ENCODE measurements around the gene ALDH1A1.

Gene ALDH1A1

DNA sequence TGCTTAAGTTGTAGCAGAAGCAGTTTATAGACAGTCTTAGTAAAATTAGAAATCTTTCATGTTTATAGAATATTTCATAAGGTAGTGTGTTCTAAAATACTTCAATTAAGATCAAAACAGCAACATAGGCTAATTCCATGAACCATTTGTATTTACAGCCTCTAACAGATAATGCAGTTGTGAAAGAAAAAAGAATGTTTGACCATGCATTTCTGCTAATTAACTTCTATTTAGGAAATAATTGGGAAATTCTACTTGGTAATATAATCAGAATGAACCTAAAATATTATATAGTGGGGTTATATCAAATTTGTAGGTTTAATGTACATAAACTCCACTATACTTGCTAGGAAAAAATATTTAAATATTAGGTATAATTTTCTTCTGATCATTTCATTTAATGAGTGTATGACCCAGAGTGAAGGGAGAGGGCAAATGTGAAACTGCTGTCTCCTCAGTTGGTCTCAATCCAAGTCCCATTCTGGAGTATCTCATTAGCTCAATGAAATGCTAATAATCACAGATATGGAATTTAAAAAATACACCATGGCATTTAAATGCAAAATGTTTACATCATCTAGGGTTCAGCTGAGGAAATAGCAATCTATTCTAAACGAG is 34.9 kb downstream of the ALDH1A1 start:
- DNase-seq (ENCODE audit: low read depth, low spot score): no peak

DNA sequence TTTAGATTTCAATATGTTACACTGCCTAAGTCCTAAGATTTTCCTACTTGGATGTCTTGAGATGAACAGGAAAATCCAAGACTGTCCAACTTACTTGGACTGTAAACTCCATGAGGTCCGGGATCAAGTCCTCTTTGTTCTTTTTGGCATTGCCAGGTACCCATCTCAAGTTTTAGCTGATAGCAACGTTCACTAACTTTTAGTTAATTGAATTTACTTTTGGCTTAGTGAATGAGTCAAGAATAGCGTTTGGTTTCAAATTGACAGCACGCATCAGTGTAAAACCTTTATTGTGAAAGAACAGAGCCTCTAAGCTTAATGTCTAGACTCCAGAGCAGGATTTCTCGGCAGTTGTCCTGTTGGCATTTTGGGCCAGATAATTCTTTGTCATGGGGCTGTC is 37.2 kb downstream of the ALDH1A1 start:
- DNase-seq (ENCODE audit: low read depth, low spot score): no peak

DNA sequence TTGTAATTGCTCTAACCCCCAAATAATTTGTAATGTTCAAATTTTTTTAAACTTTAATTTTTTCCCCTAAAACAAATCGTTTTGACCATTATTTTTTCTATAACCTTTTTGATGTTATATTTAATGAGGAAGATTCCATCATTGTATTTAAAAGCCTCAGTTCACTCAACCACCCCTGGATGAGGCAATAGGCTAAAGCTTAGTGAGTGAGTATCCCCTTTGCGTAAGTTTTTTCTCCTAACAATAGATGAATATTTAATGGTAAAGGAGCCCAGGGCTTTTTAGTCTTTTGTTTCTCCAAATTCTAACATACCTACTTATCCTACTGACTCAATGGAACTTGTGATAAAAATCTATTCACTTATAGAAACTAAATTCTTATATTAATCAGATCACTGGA is 38.1 kb downstream of the ALDH1A1 start:
- DNase-seq (ENCODE audit: low read depth, low spot score): no peak

DNA sequence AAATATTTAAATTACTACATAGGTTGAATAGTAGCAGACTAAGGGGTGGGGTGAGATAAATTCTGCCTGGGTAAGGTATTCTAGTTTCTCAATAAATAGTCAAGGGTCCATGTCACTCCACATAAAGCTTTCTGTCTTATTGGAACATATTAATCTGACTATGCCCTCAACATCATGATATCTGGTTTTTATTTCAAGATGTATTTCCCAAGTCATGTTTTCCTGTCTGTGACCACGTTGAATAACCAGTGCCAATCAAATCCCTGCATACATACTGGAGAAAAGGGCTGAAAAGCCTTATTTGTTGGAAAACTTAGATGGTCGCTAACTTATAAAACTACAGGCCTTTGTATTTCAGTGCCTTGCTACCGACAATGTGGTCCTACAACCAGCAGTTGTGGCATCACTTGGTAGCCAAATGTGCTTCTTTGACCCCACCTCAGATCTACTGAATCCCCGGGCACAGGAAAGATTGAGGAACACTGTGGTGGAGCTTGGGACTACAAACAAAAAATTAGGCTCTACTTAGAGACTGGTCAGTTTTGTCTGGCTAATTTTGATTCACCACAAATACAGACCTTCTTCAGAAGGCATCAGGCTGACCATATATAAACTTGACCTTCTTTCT is 39.4 kb downstream of the ALDH1A1 start:
- no peak for DNase-seq (ENCODE audit: low read depth, low spot score)

DNA sequence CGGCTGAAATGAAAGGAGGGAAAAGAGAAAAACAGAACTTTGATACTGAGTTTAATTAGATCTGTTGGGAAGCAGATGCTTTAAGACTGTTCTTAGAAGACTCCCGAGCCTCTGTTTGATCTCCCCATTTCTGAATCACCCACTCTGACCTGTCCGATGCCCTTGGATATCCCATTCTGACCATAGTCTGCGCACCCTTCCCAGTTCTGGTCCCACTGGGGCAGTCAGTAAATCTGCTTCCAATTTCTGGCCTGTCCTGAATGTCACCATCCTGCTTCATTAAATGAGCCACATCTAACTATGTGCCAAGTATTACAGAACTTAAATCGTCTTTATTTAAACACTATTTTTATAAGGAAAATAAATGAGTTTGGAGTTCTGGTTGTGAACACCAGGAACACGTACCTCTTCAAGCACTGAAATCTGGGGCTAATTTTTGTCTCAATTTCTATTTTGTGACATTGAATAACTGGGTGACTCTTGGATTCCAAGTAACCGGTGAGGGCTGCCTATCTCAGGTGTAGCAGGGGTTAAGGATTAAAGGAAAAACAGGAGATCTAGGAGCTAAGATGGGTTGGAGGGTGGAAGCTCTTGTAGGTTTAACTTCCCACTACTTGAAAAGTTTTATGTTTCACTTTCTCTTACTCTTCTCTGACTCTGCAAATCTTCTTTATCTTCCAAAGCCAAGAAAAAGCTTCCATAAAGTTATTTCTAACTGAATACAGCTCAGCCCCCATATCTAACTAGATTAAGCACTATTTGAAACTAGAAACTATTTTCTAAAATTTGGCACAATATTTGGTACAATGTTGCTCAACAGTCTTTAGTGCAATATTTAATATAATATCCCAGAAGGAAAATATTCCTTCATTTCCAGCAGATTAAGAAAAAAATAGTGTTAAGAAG is 40.1 kb downstream of the ALDH1A1 start:
- no peak for DNase-seq (ENCODE audit: low read depth, low spot score)

DNA sequence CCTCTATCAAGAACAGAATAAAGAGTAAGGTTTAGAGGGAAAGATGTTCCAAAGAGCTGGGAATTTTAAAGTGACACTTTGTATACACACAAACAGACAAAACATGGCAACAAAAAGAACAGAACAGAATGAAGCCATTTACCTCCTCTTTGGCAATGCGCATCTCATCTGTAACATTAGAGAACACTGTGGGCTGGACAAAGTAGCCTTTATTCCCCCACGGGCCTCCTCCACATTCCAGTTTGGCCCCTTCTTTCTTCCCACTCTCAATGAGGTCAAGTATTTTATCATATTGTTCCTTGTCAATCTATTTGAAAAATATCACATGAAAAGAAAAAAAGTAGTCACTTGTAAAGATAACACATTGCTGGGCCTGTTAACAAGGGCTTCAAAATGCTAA is 41.0 kb downstream of the ALDH1A1 start:
- no peak for DNase-seq (ENCODE audit: low read depth, low spot score)

DNA sequence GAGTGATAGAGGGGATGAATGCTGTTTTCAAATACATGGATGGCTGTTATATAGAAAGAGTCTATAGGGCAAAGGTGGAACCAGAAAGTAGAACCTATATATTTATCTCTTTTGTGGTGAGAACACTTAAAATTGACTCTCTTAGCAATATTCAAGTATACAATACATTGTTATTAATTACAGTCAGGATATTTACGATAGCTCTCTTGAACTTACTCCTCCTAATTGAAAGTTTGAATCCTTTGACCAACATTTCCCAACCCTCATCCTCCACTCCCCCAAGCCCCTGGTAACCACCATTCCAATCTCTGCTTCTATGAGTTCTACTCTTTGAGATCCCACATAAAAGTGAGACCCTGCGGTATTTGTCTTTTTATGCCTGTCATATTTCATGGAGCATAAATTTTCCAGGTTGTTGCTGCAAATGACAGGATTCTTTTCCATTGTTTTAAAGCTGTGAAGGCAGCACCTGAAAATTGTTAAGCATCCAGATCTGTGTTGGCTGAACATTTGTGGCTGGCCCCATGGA is 41.5 kb downstream of the ALDH1A1 start:
- DNase-seq (ENCODE audit: low read depth, low spot score): no peak

DNA sequence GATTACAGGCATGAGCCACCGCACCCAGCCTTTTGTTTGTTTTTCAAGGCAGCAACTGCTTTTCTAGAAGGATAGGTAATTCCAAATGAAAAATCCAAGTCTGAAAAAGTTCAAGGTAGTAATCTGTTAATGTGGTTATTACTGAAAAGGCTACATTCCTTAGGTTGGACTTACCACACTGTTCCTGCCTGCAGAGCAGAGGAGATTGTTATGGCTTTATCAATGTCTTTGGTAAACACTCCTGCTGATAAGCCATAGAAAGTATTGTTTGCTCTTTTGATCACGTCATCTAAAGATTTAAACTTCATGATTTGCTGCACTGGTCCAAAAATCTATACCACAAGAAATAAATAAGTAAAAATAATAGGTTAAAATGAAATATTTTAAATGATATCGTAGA is 43.4 kb downstream of the ALDH1A1 start:
- DNase-seq (ENCODE audit: low read depth, low spot score): no peak

DNA sequence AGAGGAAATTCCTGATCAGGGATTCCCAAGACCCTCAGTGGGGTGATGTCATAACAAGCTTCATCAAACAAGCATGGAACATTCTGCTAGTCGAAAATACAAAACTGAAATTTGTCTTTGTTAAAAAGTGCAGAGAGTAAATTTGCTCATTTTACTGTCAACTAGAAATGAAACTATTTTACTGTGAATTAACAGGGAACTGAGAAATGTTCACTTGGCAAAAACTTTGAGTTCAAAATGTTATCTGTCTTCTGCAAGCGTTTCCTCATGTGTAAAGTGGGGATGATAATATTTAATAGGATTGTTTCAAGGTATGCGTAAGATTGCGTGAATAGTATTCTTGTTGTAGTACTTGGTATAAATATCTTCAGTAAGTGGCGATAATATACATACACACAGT is 45.4 kb downstream of the ALDH1A1 start:
- DNase-seq (ENCODE audit: low read depth, low spot score): no peak

DNA sequence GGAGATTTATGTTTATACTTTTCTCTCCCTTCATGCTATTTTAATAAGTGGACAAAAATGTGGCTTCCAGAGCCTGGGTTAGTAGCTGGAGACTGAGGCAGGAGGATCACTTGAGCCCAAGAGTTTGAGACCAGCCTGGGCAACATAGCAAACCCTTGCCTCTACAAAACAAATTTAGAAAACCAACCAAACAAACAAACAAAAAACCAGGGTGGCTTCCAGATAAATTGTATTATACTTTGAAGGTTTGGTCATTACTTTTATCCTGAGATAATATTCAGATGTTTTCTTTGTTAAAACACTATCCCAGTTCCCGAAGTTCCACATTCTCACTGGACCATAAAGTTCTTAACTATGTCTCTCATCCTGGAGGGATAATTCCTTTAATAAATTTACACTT is 46.0 kb downstream of the ALDH1A1 start:
- no peak for DNase-seq (ENCODE audit: low read depth, low spot score)

DNA sequence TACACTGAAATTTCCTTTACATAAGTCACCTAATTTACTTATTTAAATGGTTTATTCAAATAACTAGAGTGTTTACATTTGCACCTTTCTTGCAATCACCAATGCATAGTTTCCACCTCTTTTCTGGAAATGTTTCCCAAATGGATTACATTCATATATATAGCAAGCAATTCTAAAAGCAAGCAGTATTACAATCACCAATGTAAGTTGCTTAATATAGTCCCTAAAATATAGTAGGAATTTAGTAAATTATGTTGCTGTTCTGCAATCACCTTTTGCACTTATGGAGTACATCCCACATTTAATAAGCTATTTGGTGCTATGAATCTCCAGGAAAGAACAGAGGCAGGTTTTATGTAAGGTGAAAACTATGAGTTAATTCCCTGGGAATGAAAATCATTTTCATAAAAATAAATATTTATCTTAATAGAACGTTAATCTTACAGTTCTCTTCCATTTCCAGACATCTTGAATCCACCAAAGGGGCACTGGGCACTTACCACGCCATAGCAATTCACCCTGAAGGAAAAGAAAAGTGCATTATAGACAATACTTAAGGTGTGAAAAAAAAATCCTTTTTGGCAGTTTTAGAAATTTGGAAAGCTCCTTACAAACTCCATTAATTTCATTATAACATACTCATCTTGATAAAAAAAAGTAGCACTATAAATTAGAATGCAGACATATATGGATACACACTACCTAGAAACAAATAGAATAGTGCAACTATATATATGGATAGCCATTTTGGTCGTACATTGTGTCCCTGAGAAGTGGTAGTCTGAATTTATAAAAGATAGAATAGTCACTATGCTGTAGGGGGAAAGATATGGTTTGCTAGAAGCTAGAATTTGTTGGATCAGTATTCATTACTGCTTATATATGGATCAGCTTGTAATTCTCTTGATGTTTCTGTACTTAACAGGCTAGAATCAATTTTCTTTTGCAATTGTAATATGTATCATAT is 47.1 kb downstream of the ALDH1A1 start:
- no peak for DNase-seq (ENCODE audit: low read depth, low spot score)

DNA sequence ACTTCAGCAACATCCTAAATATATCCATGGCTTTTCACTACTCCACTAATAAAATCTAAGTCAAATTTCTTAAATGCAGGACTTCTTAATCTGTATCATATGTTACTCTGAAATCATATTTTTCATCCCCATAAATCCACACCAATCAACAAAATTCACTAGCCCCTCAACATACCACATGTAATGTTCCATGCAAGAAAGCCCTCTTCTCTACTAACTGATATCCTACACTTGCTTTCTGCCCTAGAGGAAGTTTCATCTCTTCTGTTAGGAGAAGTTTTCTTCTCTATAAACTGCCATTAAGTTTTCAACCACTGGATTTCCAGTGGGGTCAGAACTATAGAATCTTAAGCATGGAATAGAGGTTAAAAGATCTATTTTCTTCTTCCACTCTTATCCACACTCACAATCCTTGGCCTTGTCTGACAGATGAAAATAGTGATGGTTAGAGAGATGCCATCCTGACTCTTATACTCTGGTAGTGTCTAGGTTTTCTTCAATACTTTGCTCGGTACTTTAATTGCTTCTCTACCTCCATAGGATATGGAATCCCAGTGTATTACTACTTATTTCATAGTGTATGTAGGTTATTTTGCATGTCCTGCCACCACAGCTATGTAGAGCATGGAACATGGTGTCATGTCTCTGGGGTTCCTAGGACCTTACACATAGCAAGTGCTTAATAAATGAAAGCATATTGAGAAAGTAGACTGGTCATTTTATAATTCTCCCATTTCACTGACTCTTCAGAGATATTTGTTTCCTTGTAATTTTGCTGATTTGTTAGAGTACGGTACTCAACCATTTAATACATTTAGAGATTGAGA is 48.4 kb downstream of the ALDH1A1 start:
- DNase-seq (ENCODE audit: low read depth, low spot score): no peak

DNA sequence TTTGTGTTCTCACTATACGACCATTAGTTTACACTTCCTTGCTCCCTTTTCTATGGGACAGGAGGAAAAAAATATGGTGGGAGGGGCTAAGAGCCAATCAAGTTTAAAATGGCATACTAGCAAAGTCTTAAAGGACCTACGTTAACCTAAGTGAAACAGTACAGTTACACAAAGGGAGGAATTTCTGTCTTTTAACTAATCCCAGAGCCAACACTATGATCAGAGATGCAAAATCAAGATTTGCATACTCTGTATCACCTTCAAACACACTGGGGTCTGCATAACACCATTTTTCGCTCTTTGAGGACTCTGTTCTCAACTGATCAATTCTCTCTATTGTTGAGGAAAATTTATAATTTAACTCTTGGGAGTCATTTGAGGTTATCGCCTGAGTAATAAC is 49.8 kb downstream of the ALDH1A1 start:
- no peak for DNase-seq (ENCODE audit: low read depth, low spot score)

DNA sequence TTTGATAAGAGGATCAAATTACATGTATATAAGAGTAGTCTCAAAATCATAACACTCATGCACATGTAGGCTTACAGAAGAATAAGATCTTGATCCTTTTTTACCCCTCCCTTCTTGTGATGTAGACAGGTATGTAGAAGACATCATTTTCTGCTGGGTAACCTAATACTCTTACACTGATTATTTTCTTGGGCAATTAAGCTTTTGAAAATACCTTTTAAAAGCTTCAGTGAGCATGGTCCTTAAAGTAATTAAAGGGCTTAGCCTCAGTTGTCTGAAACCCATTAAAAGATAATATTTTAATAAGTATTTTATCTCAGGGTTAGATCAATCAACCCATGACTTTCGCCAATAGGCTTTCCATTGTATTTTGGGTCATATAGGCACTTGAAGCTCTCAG is 50.6 kb downstream of the ALDH1A1 start:
- DNase-seq (ENCODE audit: low read depth, low spot score): no peak

DNA sequence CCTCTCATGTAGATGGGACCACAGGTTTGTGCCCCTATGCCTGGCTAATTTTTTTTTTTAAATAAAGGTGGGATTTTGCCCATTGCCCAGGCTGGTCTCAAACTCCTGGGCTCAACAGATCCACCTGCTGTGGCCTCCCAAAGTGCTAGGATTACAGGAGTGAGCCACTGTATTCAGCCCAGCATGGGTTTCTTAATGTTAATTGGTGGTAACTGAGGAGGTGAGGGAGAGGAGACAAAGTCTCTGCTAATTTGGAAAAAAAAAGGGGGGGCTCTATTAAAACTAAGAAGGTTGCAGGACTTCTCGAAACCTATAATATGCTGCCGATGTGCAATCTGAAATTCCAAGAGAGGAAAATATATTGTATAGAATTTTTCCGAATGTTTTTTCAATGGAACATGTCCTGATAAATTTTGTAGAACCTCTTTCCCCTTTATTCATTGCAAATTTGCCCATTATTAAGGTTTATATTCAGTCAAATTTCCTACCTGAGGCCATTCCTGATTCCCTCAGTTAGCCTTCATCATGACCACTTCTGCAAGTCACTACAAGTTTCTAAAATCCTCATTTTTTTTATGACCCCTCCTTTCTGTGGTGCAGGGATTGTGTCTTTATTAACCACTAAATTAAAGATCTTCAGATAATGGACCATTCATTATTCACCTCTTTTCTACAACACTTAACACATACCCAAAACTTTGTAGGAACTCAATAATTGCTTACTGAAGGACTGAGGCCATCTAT is 52.9 kb downstream of the ALDH1A1 start:
- DNase-seq (ENCODE audit: low read depth, low spot score): no peak

DNA sequence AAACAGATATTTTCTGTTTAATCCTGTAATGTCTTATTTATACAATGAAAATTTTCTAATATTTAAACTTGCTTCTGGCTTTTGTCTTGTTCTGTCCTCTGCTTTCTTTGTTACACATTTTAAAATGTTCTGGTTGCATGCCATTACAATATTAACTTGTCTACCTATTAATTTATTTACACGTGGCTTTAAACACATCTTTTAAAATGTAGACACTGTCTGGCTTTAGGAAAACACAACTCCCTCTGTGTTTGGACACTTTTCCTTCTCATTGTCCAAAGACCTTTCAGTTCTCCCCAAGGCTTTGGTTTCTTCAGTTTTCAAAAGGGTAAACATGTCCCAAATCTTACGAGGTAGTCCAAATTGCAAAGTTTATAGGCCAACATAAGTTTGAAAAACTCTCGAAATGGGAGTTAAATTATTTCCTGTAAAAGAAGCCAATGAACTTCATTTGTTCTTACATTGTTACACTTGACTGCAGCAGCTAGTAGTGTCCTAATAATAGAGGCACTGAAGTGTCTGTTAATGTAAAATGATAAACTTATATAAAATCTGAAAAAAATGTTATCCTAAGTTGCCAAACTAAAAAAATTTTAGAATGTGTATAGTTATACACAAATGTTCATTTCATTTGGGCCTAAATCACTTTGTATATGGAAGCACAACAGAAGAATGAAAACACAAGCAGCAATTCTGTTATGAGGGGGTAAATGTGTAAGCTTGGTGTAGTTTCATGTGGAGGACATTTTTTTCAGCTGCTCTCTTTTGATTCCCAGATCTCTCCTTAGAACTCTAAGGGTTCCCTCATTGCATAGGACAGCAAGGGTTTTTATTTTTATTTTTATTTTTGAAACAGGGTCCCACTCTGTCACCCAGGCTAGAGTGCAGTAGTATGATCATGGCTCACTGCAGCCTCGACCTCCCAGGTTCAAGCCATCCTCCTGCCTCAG is 53.8 kb downstream of the ALDH1A1 start:
- DNase-seq (ENCODE audit: low read depth, low spot score): no peak

DNA sequence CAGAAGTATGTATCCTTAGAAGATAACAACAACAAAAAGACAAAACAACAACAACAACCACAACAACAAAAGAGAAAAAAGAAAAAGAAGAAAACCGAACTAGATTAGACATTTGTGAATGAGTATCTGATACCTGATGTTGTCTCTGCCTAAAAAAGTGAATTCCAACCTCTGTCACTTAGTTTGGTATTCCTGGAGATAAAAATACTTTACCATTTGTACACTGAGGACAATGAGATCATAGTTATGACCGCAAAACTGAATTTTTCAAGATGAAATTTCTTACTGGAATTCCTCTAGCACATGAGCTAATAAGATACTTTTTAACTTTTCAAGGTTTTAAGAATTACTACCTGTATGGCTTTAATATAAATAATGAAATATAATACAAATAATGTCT is 54.5 kb downstream of the ALDH1A1 start:
- no peak for DNase-seq (ENCODE audit: low read depth, low spot score)

DNA sequence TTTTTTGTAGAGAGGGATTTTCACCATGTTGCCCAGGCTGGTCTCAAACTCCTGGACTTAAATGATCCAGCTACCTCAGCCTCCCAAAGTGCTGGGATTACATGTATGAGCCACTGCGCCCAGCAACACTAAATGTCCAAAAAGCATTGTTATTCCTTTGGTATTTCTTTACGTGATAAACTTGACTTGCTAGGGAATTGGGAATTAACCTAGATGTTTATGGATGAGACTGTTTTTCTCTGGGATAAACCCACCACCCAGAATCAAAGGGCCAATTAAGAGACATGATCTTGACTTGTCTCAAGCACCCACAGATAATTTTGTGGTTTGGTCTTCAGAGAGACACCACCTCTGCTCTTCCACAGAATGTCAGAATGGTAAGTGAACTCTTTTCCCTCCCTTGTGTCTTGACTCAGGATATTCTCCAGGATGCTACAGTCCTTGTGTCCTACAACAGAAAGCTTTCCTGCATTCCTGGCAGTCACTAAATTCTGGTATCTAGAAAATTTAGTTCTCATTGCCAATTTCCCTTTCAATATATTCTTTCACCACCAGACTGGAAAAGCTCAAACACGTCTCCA is 55.7 kb downstream of the ALDH1A1 start:
- no peak for DNase-seq (ENCODE audit: low read depth, low spot score)
